Measurements from ENCODE around the gene CBL. TPM values are rescaled to one million over a fixed set of nuclear protein-coding genes. Genes with fewer than 3 reads are reported as not detected.

Gene CBL
- polyA plus RNA-seq, 1 of the 3 experiments (the other 2 are of a cell fraction): 9.5 TPM

DNA sequence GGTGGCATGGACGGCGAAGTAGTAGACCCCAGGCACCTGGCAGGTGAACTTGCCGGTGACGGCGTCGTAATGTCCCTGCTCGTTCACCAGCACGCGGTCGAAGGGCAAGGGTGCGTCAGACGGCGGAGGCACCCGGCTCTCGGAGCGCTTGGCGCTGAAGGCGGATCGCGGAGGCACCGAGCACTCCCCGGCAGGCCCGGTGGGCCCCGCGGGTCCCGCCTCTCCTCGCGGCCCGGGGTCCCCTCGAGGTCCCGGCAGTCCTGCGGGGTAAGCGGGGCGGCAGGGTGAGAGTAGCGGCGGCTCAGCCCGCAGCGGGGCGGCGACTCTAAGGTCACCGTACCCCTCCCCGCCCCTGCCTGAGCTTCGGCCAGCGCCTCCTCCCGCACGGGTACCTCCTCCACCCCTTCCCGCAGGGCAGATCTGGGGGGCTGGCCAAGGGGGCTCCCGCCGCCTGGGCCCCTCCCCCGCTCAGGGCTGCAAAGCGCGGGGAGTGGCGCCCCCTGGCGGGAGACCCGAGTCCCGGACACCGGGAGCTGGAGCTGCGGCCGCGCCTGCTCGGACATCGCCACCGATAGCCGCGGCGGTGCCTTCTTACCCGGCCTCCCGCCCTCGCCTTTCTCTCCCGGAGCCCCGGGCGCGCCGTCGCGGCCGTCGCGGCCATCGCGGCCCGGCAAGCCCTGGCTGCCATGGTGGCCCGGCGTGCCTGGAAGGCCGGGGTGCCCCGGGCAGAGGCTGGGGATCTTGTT, 133.6 kb downstream of the CBL start:
- H3K4me2 ChIP-seq: peak overlapping the region; percentile 63; the same call in 1 of the 2 replicates
- H3K4me3 ChIP-seq (ENCODE audit: low read depth in 2 of 2, low read length in 1 of 2): peak overlapping the region; percentile 37 to 49; a peak in 3 of 4 replicates
- H3K4me1 ChIP-seq (ENCODE audit: control insufficient read depth in 1 of 2, insufficient read depth in 2 of 2, low read depth in 1 of 2, low read length in 1 of 2): peaks cover 16 to 41% of the 10 kb centered on the region in 2 experiments; a peak in 3 of 4 replicates
- peak; percentile 68 for TF ChIP-seq CHD2 (IDR thresholded peaks at IDR 0.05; ENCODE audit: low read length, partially characterized antibody)
- TF ChIP-seq FOXM1 (IDR thresholded peaks at IDR 0.05; ENCODE audit: low read depth): no peak
- TF ChIP-seq, protein P1, sequence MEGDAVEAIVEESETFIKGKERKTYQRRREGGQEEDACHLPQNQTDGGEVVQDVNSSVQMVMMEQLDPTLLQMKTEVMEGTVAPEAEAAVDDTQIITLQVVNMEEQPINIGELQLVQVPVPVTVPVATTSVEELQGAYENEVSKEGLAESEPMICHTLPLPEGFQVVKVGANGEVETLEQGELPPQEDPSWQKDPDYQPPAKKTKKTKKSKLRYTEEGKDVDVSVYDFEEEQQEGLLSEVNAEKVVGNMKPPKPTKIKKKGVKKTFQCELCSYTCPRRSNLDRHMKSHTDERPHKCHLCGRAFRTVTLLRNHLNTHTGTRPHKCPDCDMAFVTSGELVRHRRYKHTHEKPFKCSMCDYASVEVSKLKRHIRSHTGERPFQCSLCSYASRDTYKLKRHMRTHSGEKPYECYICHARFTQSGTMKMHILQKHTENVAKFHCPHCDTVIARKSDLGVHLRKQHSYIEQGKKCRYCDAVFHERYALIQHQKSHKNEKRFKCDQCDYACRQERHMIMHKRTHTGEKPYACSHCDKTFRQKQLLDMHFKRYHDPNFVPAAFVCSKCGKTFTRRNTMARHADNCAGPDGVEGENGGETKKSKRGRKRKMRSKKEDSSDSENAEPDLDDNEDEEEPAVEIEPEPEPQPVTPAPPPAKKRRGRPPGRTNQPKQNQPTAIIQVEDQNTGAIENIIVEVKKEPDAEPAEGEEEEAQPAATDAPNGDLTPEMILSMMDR (IDR thresholded peaks at IDR 0.05): peak; percentile 75
- TF ChIP-seq RAD21 (IDR thresholded peaks at IDR 0.05; ENCODE audit: low read length): peak; percentile 44; the same call in 1 of the 2 replicates
- CTCF ChIA-PET: interaction anchor here (0.5 to 8.6 kb wide), 47 partner anchors 8 to 1195 kb away, joined by 3 to 191 read pairs (median 4); partner anchors contain the start of genes CBL, HMBS, MCAM and MFRP
- POLR2A ChIA-PET: interaction anchor here (1.8 to 2.5 kb wide), 2 partner anchors 34 to 135 kb away, joined by 5 to 7 read pairs; no protein-coding TSS in a partner anchor
- H3K9me3 ChIP-seq: no peaks in the 10 kb centered on the region
- peak; percentile 95 for DNase-seq
- peaks cover 0 to 12% of the 10 kb centered on the region in 2 experiments for H3K36me3 ChIP-seq (replicated peaks in 1 of 2; ENCODE audit: control insufficient read depth in 1 of 2, insufficient read depth in 2 of 2, low read length in 1 of 2)
- H3F3A ChIP-seq (replicated peaks; ENCODE audit: insufficient read depth): peaks cover 6% of the 10 kb centered on the region
- WGBS (ENCODE audit: low lambda C conversion rate): 80% methylated on average over 14 of the region's 86 CpGs
- H3K27me3 ChIP-seq (ENCODE audit: insufficient read depth): no peaks in the 10 kb centered on the region
- H3K27ac ChIP-seq (ENCODE audit: low read depth in 2 of 2, low read length in 1 of 2): no peak overlapping the region; a peak in 1 of 4 replicates
- H4K20me1 ChIP-seq (ENCODE audit: insufficient read depth): no peaks in the 10 kb centered on the region
- H3K9ac ChIP-seq: no peak overlapping the region
- 0 out of 2 replicates have a peak overlapping the region, but pooled peaks have one; percentile 63 for H2AFZ ChIP-seq (ENCODE audit: low read depth)
- H3K79me2 ChIP-seq (ENCODE audit: insufficient read depth): peaks cover 28% of the 10 kb centered on the region
- no peaks in the 10 kb centered on the region for H3K9me2 ChIP-seq

DNA sequence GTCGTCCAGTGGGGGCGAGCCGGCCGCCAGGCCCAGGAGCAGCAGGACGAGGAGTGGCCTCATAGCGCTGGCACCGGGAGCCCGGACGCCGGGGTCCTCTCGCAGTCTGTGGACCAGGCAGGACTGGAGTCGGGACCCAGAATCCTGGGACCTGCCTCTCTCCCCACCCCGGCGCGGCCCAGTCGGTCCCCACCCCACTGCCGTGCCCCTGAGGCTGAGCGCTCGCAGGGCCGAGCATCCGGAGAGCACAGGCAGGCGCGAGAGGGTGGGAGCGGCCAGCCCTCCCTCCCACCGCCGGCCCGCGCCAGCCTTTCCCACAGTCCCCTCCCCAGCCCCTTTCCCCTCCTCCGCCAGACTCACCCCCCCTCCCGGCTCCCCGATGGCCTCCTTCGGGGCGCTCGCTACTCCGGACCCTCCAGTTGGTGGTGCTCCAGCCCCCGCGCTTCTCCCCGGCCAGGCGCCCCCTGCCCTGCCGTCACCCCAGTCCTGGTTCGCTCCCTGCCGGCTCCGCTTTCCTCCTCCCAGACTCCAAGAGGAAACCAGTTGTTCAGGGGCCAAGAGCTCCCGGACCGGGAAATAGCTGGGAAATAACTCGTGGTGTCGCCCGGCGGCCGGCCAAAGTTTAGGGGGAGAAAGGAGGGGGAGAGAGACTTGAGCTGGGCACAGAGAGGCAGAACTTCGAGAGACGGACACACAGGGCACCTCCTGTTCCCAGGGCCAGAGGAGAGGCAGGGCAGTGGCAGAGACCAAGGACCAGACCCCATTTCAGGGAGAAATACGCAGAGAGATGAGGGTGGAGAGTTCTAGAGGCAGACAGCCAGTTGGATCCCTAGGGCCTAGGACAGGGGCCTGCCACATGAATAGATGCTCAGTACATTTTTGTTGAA, 134.4 kb downstream of the CBL start, which contains the start of gene C1QTNF5:
C1QTNF5 (minus strand) TSS at position 549 of the 887 bp plus-strand sequence; CDS start at position 63, 486 bp downstream.
- Histone ChIP-seq H3K9me2 (no peaks in the 10 kb centered on the region), H3K4me1 (ENCODE audit: control insufficient read depth in 1 of 2, insufficient read depth in 2 of 2, low read depth in 1 of 2, low read length in 1 of 2) (peaks cover 16 to 33% of the 10 kb centered on the region in 2 experiments; a peak in 3 of 4 replicates), H2AFZ (ENCODE audit: low read depth) (0 out of 2 replicates have a peak within 1 kb of the TSS, but pooled peaks have one; percentile 63), H3K4me2 (peak within 1 kb of the TSS; percentile 63; the same call in 1 of the 2 replicates), H3K36me3 (replicated peaks in 1 of 2; ENCODE audit: control insufficient read depth in 1 of 2, insufficient read depth in 2 of 2, low read length in 1 of 2) (peaks cover 0 to 12% of the 10 kb centered on the region in 2 experiments), H3K9ac (no peak within 1 kb of the TSS), H3K27ac (ENCODE audit: low read depth in 2 of 2, low read length in 1 of 2) (no peak within 1 kb of the TSS; a peak in 1 of 4 replicates), H3K9me3 (no peaks in the 10 kb centered on the region), H3K4me3 (ENCODE audit: low read depth in 2 of 2, low read length in 1 of 2) (peak within 1 kb of the TSS; percentile 37 to 49; a peak in 3 of 4 replicates), H3F3A (replicated peaks; ENCODE audit: insufficient read depth) (peaks cover 6% of the 10 kb centered on the region), H3K79me2 (ENCODE audit: insufficient read depth) (peaks cover 20% of the 10 kb centered on the region), H4K20me1 (ENCODE audit: insufficient read depth) (no peaks in the 10 kb centered on the region), H3K27me3 (ENCODE audit: insufficient read depth) (no peaks in the 10 kb centered on the region)
- ChIA-PET POLR2A (interaction anchor here (0.7 to 2.5 kb wide), 3 partner anchors 34 to 247 kb away, joined by 3 to 7 read pairs (median 5); no protein-coding TSS in a partner anchor), CTCF (interaction anchor here (0.6 to 8.6 kb wide), 41 partner anchors 7 to 1196 kb away, joined by 3 to 191 read pairs (median 5); partner anchors contain the start of genes CBL, HMBS, MCAM and MFRP)
- 71% methylated on average over 28 of the region's 53 CpGs for WGBS (ENCODE audit: low lambda C conversion rate)
- no peak for TF ChIP-seq EP300 (IDR thresholded peaks at IDR 0.05; ENCODE audit: borderline replicate concordance in 1 of 2, low read depth in 1 of 2, low read length in 1 of 2)
- TF ChIP-seq RFX5 (IDR thresholded peaks at IDR 0.05; ENCODE audit: low read length): no peak
- TF ChIP-seq FOSL2 (IDR thresholded peaks at IDR 0.05; ENCODE audit: borderline replicate concordance, low read depth): no peak
- TF ChIP-seq GATA2 (CRISPR knock-in tag; IDR thresholded peaks at IDR 0.05): no peak
- TF ChIP-seq, protein P2, sequence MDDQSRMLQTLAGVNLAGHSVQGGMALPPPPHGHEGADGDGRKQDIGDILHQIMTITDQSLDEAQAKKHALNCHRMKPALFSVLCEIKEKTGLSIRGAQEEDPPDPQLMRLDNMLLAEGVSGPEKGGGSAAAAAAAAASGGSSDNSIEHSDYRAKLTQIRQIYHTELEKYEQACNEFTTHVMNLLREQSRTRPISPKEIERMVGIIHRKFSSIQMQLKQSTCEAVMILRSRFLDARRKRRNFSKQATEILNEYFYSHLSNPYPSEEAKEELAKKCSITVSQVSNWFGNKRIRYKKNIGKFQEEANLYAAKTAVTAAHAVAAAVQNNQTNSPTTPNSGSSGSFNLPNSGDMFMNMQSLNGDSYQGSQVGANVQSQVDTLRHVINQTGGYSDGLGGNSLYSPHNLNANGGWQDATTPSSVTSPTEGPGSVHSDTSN (IDR thresholded peaks at IDR 0.05): no peak
- TF ChIP-seq NRF1 (IDR thresholded peaks at IDR 0.05; ENCODE audit: low read depth, low read length): no peak
- TF ChIP-seq JUND (IDR thresholded peaks at IDR 0.05): no peak
- TF ChIP-seq, protein P3, sequence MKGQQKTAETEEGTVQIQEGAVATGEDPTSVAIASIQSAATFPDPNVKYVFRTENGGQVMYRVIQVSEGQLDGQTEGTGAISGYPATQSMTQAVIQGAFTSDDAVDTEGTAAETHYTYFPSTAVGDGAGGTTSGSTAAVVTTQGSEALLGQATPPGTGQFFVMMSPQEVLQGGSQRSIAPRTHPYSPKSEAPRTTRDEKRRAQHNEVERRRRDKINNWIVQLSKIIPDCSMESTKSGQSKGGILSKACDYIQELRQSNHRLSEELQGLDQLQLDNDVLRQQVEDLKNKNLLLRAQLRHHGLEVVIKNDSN (IDR thresholded peaks at IDR 0.05; ENCODE audit: borderline replicate concordance, low read depth): no peak
- TF ChIP-seq GABPA (IDR thresholded peaks at IDR 0.05; ENCODE audit: low read depth): no peak
- TF ChIP-seq RXRA (IDR thresholded peaks at IDR 0.05; ENCODE audit: borderline replicate concordance, low read depth): no peak
- no peak for TF ChIP-seq SIN3A (IDR thresholded peaks at IDR 0.05; ENCODE audit: borderline replicate concordance, low read depth, low read length)
- TF ChIP-seq, protein P4, sequence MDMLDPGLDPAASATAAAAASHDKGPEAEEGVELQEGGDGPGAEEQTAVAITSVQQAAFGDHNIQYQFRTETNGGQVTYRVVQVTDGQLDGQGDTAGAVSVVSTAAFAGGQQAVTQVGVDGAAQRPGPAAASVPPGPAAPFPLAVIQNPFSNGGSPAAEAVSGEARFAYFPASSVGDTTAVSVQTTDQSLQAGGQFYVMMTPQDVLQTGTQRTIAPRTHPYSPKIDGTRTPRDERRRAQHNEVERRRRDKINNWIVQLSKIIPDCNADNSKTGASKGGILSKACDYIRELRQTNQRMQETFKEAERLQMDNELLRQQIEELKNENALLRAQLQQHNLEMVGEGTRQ (IDR thresholded peaks at IDR 0.05; ENCODE audit: borderline replicate concordance, low read depth, low read length): no peak
- TF ChIP-seq, protein P5, sequence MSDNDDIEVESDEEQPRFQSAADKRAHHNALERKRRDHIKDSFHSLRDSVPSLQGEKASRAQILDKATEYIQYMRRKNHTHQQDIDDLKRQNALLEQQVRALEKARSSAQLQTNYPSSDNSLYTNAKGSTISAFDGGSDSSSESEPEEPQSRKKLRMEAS (IDR thresholded peaks at IDR 0.05; ENCODE audit: low read depth): no peak
- TF ChIP-seq YY1 (IDR thresholded peaks at IDR 0.05; ENCODE audit: low read depth): no peak
- no peak for TF ChIP-seq TCF12 (IDR thresholded peaks at IDR 0.05)
- TF ChIP-seq ELF1 (IDR thresholded peaks at IDR 0.05): no peak
- peak; percentile 83 for DNase-seq
